H1 (cell line): ENCODE results near the gene C16orf95. TPM values are rescaled to one million over a fixed set of nuclear protein-coding genes. Genes with fewer than 3 reads are reported as not detected.

Experiments used
- CTCF ChIA-PET: fragments of 300-600 bp; sonication (Branson Sonifier 250); formaldehyde crosslinking; loops from one replicate; lab custom pipeline; 2021; ENCODE audit not compliant: partially characterized antibody; lab: Charles Lee
- POLR2A ChIA-PET: fragments of 300-600 bp; sonication (Branson Sonifier 250); formaldehyde crosslinking; loops from one replicate; lab custom pipeline; 2021; ENCODE audit warnings: inconsistent platforms; ENCODE audit not compliant: partially characterized antibody; lab: Charles Lee
- DNase-seq, 2 experiments: peaks; one replicate each; pipeline versions ENCODE4 v3.0.0 to v3.0.0-alpha.2; 2010 to 2022; ENCODE audit warnings: low spot score in 2 of 2, low read depth in 1 of 2, mixed read lengths in 1 of 2
- FAIRE-seq: peaks from 2 replicates; lab custom pipeline; 2011; peaks lifted over from hg19 to GRCh38; lab: Jason Lieb, UNC
- H2AFZ ChIP-seq: 2 replicates; pipeline ENCODE4 v1.8.1; 2012; ENCODE audit warnings: low read length, inconsistent platforms
- H2AK5ac ChIP-seq: 2 replicates; pipeline ENCODE4 v1.6.1; 2013; ENCODE audit warnings: low read depth, low read length
- H2BK120ac ChIP-seq: replicated peaks from 2 replicates; pipeline ENCODE3; 2013; ENCODE audit warnings: low read depth, low read length, inconsistent platforms
- H2BK12ac ChIP-seq: 2 replicates; pipeline ENCODE4 v1.6.1; 2013; ENCODE audit warnings: low read depth, low read length
- H2BK15ac ChIP-seq: 2 replicates; pipeline ENCODE4 v1.6.1; 2013; ENCODE audit warnings: low read length
- H2BK20ac ChIP-seq: 2 replicates; pipeline ENCODE4 v1.6.1; 2013; ENCODE audit warnings: low read length
- H2BK5ac ChIP-seq: 2 replicates; pipeline ENCODE4 v1.6.1; 2013; ENCODE audit warnings: low read depth, low read length
- H3K14ac ChIP-seq: 2 replicates; pipeline ENCODE4 v1.6.1; 2013; ENCODE audit warnings: inconsistent platforms; ENCODE audit not compliant: insufficient read length
- H3K18ac ChIP-seq: 2 replicates; pipeline ENCODE4 v1.6.1; 2013; ENCODE audit warnings: low read length; ENCODE audit errors: extremely low read depth
- H3K23ac ChIP-seq: 2 replicates; pipeline ENCODE4 v1.6.1; 2013; ENCODE audit warnings: inconsistent platforms; ENCODE audit not compliant: insufficient read length
- H3K23me2 ChIP-seq: 2 replicates; pipeline ENCODE4 v1.6.1; 2013; ENCODE audit warnings: low read depth, low read length
- H3K27ac ChIP-seq: 2 replicates; pipeline ENCODE4 v1.6.1; 2011; ENCODE audit warnings: low read depth, low read length, inconsistent platforms
- H3K27me3 ChIP-seq, 4 experiments: replicated peaks in 1 of 4; 1 replicate in 1 of 4; 2 replicates in 3 of 4; pipeline versions ENCODE4 v1.6.1 to v1.8.1; 2011 to 2013; ENCODE audit warnings: low read length in 3 of 4, mild to moderate bottlenecking in 3 of 4, inconsistent platforms in 2 of 4, mixed read lengths in 2 of 4, moderate library complexity in 1 of 4; ENCODE audit not compliant: control insufficient read depth in 3 of 4, insufficient read depth in 3 of 4; ENCODE audit errors: extremely low read depth in 1 of 4
- H3K36me3 ChIP-seq, 4 experiments: 2 replicates each; pipeline versions ENCODE4 v1.6.1 to v1.8.1; 2011 to 2013; ENCODE audit warnings: mild to moderate bottlenecking in 4 of 4, low read length in 3 of 4, moderate library complexity in 2 of 4, control low read depth in 1 of 4, inconsistent platforms in 1 of 4; ENCODE audit not compliant: insufficient read depth in 4 of 4, control insufficient read depth in 2 of 4
- H3K4ac ChIP-seq: replicated peaks from 2 replicates; pipeline ENCODE3; 2013; ENCODE audit warnings: low read length, low read depth, mixed read lengths, inconsistent platforms; ENCODE audit not compliant: insufficient read length
- H3K4me1 ChIP-seq, 4 experiments: replicated peaks in 1 of 4; 1 replicate in 1 of 4; 2 replicates in 3 of 4; pipeline versions ENCODE4 v1.6.1 to v1.8.1; 2011 to 2013; ENCODE audit warnings: low read length in 3 of 4, inconsistent platforms in 2 of 4, mixed read lengths in 1 of 4; ENCODE audit not compliant: insufficient read depth in 4 of 4, control insufficient read depth in 3 of 4
- H3K4me2 ChIP-seq, 2 experiments: 2 replicates each; pipeline versions ENCODE4 v1.6.1 to v1.8.1; 2011 to 2013; ENCODE audit warnings: low read depth in 2 of 2, low read length in 2 of 2, control low read depth in 1 of 2, inconsistent platforms in 1 of 2, mild to moderate bottlenecking in 1 of 2; ENCODE audit not compliant: insufficient read depth in 1 of 2
- H3K4me3 ChIP-seq, 4 experiments: fragments of 200-600, 300-600 bp in 1 of 4; sonication (generic), shearing (Covaris generic), sonication (Bioruptor Twin) in 1 of 4; 2 replicates each; pipeline versions ENCODE4 v1.5.1 to v1.8.1; 2011 to 2016; ENCODE audit warnings: low read length in 4 of 4, low read depth in 3 of 4, control low read depth in 2 of 4, inconsistent platforms in 2 of 4, mild to moderate bottlenecking in 2 of 4, mixed read lengths in 1 of 4, moderate library complexity in 1 of 4; ENCODE audit not compliant: insufficient read depth in 2 of 4; ENCODE audit errors: extremely low read depth in 1 of 4
- H3K56ac ChIP-seq: replicated peaks from 2 replicates; pipeline ENCODE3; 2013; ENCODE audit warnings: low read depth, mild to moderate bottlenecking, mixed read lengths, low read length, inconsistent platforms; ENCODE audit not compliant: insufficient read length
- H3K79me1 ChIP-seq: 2 replicates; pipeline ENCODE4 v1.6.1; 2013; ENCODE audit warnings: low read depth, low read length, control low read depth
- H3K79me2 ChIP-seq, 2 experiments: 2 replicates each; pipeline versions ENCODE4 v1.6.1 to v1.8.1; 2012 to 2013; ENCODE audit warnings: low read length in 2 of 2, mild to moderate bottlenecking in 2 of 2, inconsistent platforms in 1 of 2; ENCODE audit not compliant: insufficient read depth in 2 of 2, control insufficient read depth in 1 of 2
- H3K9ac ChIP-seq, 4 experiments: replicated peaks in 1 of 4; 1 replicate in 1 of 4; 2 replicates in 3 of 4; pipeline versions ENCODE4 v1.6.1 to v1.8.1; 2011 to 2013; ENCODE audit warnings: low read depth in 3 of 4, low read length in 3 of 4, control low read depth in 2 of 4, mild to moderate bottlenecking in 2 of 4, moderate library complexity in 2 of 4, inconsistent platforms in 1 of 4; ENCODE audit errors: extremely low read depth in 1 of 4
- H3K9me3 ChIP-seq, 2 experiments: 2 replicates each; pipeline versions ENCODE4 v1.6.1 to v1.8.1; 2012 to 2013; ENCODE audit warnings: mild to moderate bottlenecking in 2 of 2, moderate library complexity in 2 of 2, control low read depth in 1 of 2, inconsistent platforms in 1 of 2, low read depth in 1 of 2, low read length in 1 of 2, mixed read lengths in 1 of 2; ENCODE audit not compliant: insufficient read depth in 2 of 2
- H4K20me1 ChIP-seq, 2 experiments: replicated peaks in 1 of 2; 2 replicates each; pipeline versions ENCODE3 to v1.8.1; 2011 to 2013; ENCODE audit warnings: inconsistent platforms in 2 of 2, low read length in 2 of 2, mild to moderate bottlenecking in 1 of 2; ENCODE audit not compliant: insufficient read depth in 2 of 2, control insufficient read depth in 1 of 2
- H4K5ac ChIP-seq: 2 replicates; pipeline ENCODE4 v1.6.1; 2013; ENCODE audit warnings: low read length, low read depth, mixed read lengths, inconsistent platforms; ENCODE audit not compliant: insufficient read length
- H4K8ac ChIP-seq: 2 replicates; pipeline ENCODE4 v1.8.0; 2013; ENCODE audit warnings: mild to moderate bottlenecking, moderate library complexity, low read length, inconsistent platforms; ENCODE audit not compliant: insufficient read depth; ENCODE audit errors: extremely low read depth
- H4K91ac ChIP-seq: replicated peaks from 2 replicates; pipeline ENCODE3; 2013; ENCODE audit warnings: low read length, mixed read lengths, inconsistent platforms; ENCODE audit not compliant: insufficient read length
- ATF3 ChIP-seq: IDR thresholded peaks from 2 replicates; pipeline ENCODE4 v1.6.1; 2011; ENCODE audit warnings: low read depth, mild to moderate bottlenecking, low read length; ENCODE audit not compliant: insufficient read depth
- CHD1 ChIP-seq: IDR thresholded peaks from 2 replicates; pipeline ENCODE4 v1.6.1; 2012; ENCODE audit warnings: low read depth, low read length, improper control_type of control experiment
- TBP ChIP-seq: IDR thresholded peaks from 2 replicates; pipeline ENCODE4 v1.6.1; 2011; ENCODE audit warnings: low read depth, low read length, improper control_type of control experiment
- WGBS, 2 experiments: shearing (Covaris generic) in 1 of 2; methylation state at CpG; one replicate each; pipeline versions ENCODE4 v1.1.6 to v1.1.7; 2013 to 2015; ENCODE audit warnings: low lambda C conversion rate in 2 of 2, mixed read lengths in 2 of 2, inconsistent platforms in 1 of 2, low coverage in 1 of 2, missing lambda C conversion rate in 1 of 2; ENCODE audit not compliant: insufficient replicate concordance in 2 of 2, insufficient coverage in 1 of 2, insufficient read length in 1 of 2; ENCODE audit errors: extremely low coverage in 1 of 2, missing lambda C conversion rate in 1 of 2; 5-methylcytosine and 5-hydroxymethylcytosine counted together
- polyA plus RNA-seq, 7 experiments: library from polyadenylated mRNA; depleted of rRNA in 3 of 7; stranded (reverse) in 5 of 7; unstranded in 2 of 7; fragments of >200 nt in 5 of 7; fragments of 200-250 nt in 2 of 7; gene quantifications; 1 replicate in 5 of 7; 2 replicates in 1 of 7; 4 replicates in 1 of 7; pipeline versions ENCODE4 v1.2.1 to v1.2.3, GENCODE V29; 2011 to 2013; ENCODE audit warnings: missing spikeins in 2 of 7, mixed read lengths in 2 of 7
- total RNA-seq: library from RNA; stranded (reverse); fragmentation: NEBNext Ultra II Directional; extraction: Animal tissue kit (Norgen Biotek cat#: 25700); gene quantifications from 2 replicates; pipeline ENCODE4 v1.2.1, GENCODE V29; 2021

C16orf95 gene
- total and polyA plus RNA-seq, 2 of the 8 experiments (the other 6 are each of a cell fraction or from before 2014, with no cell fraction given): 5.0 to 5.4 TPM

GRCh38 chr16:87255866-87256265 lies 61.3 kb downstream of the C16orf95 start:
- H2BK15ac ChIP-seq: no peak overlapping the region
- H3K27ac ChIP-seq: no peak overlapping the region
- H2BK12ac ChIP-seq: no peak overlapping the region
- DNase-seq (no peak), FAIRE-seq (no peak)
- H4K91ac ChIP-seq: no peak overlapping the region
- no peak overlapping the region for H2BK5ac ChIP-seq
- no peak overlapping the region for H3K4me3 ChIP-seq
- no peak overlapping the region for H2AK5ac ChIP-seq
- H3K23ac ChIP-seq: no peak overlapping the region
- H3K79me2 ChIP-seq: no peaks in the 10 kb centered on the region
- ChIA-PET CTCF (interaction anchor here (0.8 to 1.4 kb wide), 6 partner anchors 9 to 193 kb away, joined by 3 to 7 read pairs (median 3); no protein-coding TSS in a partner anchor), POLR2A (no interaction called here)
- H3K14ac ChIP-seq: no peak overlapping the region
- no peak overlapping the region for H3K4me2 ChIP-seq
- H3K4me1 ChIP-seq: no peaks in the 10 kb centered on the region
- 89% methylated on average over 11 of the region's 13 CpGs; no CpG with 5 or more reads in 1 of the 2 experiments for WGBS, 2 experiments
- no peaks in the 10 kb centered on the region for H3K9me3 ChIP-seq
- no peaks in the 10 kb centered on the region for H3K79me1 ChIP-seq
- no peaks in the 10 kb centered on the region for H4K20me1 ChIP-seq
- no peak overlapping the region for H2BK120ac ChIP-seq
- no peak overlapping the region for H2BK20ac ChIP-seq
- no peak overlapping the region for H2AFZ ChIP-seq
- no peak overlapping the region for H3K9ac ChIP-seq
- no peak overlapping the region for H3K18ac ChIP-seq
- no peaks in the 10 kb centered on the region for H3K27me3 ChIP-seq
- H4K5ac ChIP-seq: no peak overlapping the region
- H4K8ac ChIP-seq: no peak overlapping the region
- H3K4ac ChIP-seq: no peak overlapping the region
- TF ChIP-seq TBP (no peak), ATF3 (no peak), CHD1 (no peak)
- no peaks in the 10 kb centered on the region for H3K36me3 ChIP-seq
- no peaks in the 10 kb centered on the region for H3K23me2 ChIP-seq
- H3K56ac ChIP-seq: no peak overlapping the region
